HCT116 (cell line): ENCODE data around the gene APBB2. TPM values are rescaled to one million over a fixed set of nuclear protein-coding genes. Genes with fewer than 3 reads are reported as not detected.

Experiments used
- ATAC-seq: fragments of 200-7000 bp; cut with Tn5 transposase; 2 replicates; pipeline ENCODE4 v1.9.1; 2020; ENCODE audit warnings: mild to moderate bottlenecking, moderate library complexity
- BruUV-seq: library from RNA; stranded (reverse); fragments of 400-500 nt; replicated peaks from 2 replicates; lab custom pipeline; 2021; lab: Mats Ljungman, UMichigan
- CTCF ChIA-PET: fragments of 300-600 bp; sonication (Branson Sonifier 250); formaldehyde crosslinking; loops from one replicate; lab custom pipeline; 2021; ENCODE audit warnings: antibody characterized with exemption; lab: Charles Lee
- POLR2A ChIA-PET: fragments of 300-600, 350-600 bp; sonication (Branson Sonifier 250); formaldehyde crosslinking; loops from one replicate; lab custom pipeline; 2021; ENCODE audit warnings: antibody characterized with exemption; lab: Charles Lee
- RAD21 ChIA-PET, 2 experiments: fragments of 300-600 bp; sonication (Branson Sonifier 250); formaldehyde crosslinking; loops; one replicate each; lab custom pipeline; 2023; ENCODE audit warnings: low total read pairs in 2 of 2; ENCODE audit not compliant: uncharacterized antibody in 2 of 2, unreplicated experiment in 2 of 2, low non-redundant PET in 1 of 2; lab: Charles Lee
- DNase-seq: peaks from one replicate; pipeline ENCODE4 v3.0.0-alpha.2; 2010; ENCODE audit warnings: low read depth, low spot score
- H2AFZ ChIP-seq: fragments of 200-600 bp; shearing (Covaris generic), sonication (generic); 2 replicates; pipeline ENCODE4 v1.6.1; 2017; ENCODE audit warnings: low read depth, mixed run types, mixed read lengths, antibody characterized with exemption, low read length; ENCODE audit not compliant: poor library complexity, severe bottlenecking
- H3K27ac ChIP-seq: 2 replicates; pipeline ENCODE4 v1.5.1; 2012; ENCODE audit warnings: low read depth, low read length
- H3K27me3 ChIP-seq: fragments of 200-600 bp; sonication (generic); 2 replicates; pipeline ENCODE4 v1.6.1; 2016; ENCODE audit warnings: mixed run types, low read length, mixed read lengths; ENCODE audit not compliant: insufficient read depth
- H3K36me3 ChIP-seq, 2 experiments: fragments of 200-500 bp in 1 of 2; fragments of 200-600 bp in 1 of 2; sonication (Bioruptor generic) in 1 of 2; sonication (generic) in 1 of 2; 2 replicates each; pipeline versions ENCODE4 v1.5.1 to v1.6.1; 2014 to 2016; ENCODE audit warnings: low read length in 2 of 2, inconsistent platforms in 1 of 2, mixed read lengths in 1 of 2, mixed run types in 1 of 2; ENCODE audit not compliant: insufficient read depth in 2 of 2, control insufficient read depth in 1 of 2
- H3K4me1 ChIP-seq, 2 experiments: fragments of 200-600 bp in 1 of 2; sonication (generic) in 1 of 2; 2 replicates each; pipeline versions ENCODE4 v1.5.1 to v1.6.1; 2012 to 2017; ENCODE audit warnings: low read length in 2 of 2, inconsistent platforms in 1 of 2, mild to moderate bottlenecking in 1 of 2, mixed read lengths in 1 of 2, mixed run types in 1 of 2, moderate library complexity in 1 of 2; ENCODE audit not compliant: insufficient read depth in 2 of 2, control insufficient read depth in 1 of 2
- H3K4me2 ChIP-seq: fragments of 200-600 bp; sonication (generic); 2 replicates; pipeline ENCODE4 v1.6.1; 2017; ENCODE audit warnings: mixed run types, low read length, mixed read lengths
- H3K4me3 ChIP-seq, 2 experiments: fragments of 200-600 bp in 1 of 2; sonication (generic) in 1 of 2; replicated peaks in 1 of 2; 2 replicates each; pipeline ENCODE4 v1.5.1; 2011 to 2016; ENCODE audit warnings: low read length in 2 of 2, control low read depth in 1 of 2, low read depth in 1 of 2, mild to moderate bottlenecking in 1 of 2, mixed read lengths in 1 of 2, mixed run types in 1 of 2
- H3K79me2 ChIP-seq: fragments of 200-600 bp; sonication (generic); 2 replicates; pipeline ENCODE4 v1.6.1; 2017; ENCODE audit warnings: mild to moderate bottlenecking, mixed run types, low read length, moderate library complexity, mixed read lengths; ENCODE audit not compliant: insufficient read depth
- H3K9ac ChIP-seq: fragments of 200-600 bp; sonication (generic); 2 replicates; pipeline ENCODE4 v1.6.1; 2016; ENCODE audit warnings: low read length, mixed read lengths
- H3K9me2 ChIP-seq: fragments of 200-600 bp; sonication (generic), shearing (Covaris generic); 2 replicates; pipeline ENCODE4 v1.6.1; 2017; ENCODE audit warnings: mixed run types, mild to moderate bottlenecking, moderate library complexity; ENCODE audit not compliant: insufficient read depth
- H3K9me3 ChIP-seq, 2 experiments: fragments of 200-500 bp in 1 of 2; fragments of 200-600 bp in 1 of 2; sonication (Bioruptor generic) in 1 of 2; sonication (generic) in 1 of 2; 2 replicates each; pipeline ENCODE4 v1.6.1; 2014 to 2017; ENCODE audit warnings: low read length in 2 of 2, mixed read lengths in 2 of 2, inconsistent platforms in 1 of 2, low read depth in 1 of 2, mild to moderate bottlenecking in 1 of 2, mixed run types in 1 of 2, moderate library complexity in 1 of 2; ENCODE audit not compliant: control insufficient read depth in 1 of 2, insufficient read depth in 1 of 2
- H4K20me1 ChIP-seq: fragments of 200-600 bp; sonication (generic), shearing (Covaris generic); 2 replicates; pipeline ENCODE4 v1.6.1; 2017; ENCODE audit warnings: mixed run types, mild to moderate bottlenecking, moderate library complexity; ENCODE audit not compliant: insufficient read depth
- CBX3 ChIP-seq: IDR thresholded peaks from 2 replicates; pipeline ENCODE4 v1.6.1; 2012; ENCODE audit warnings: low read depth
- EZH2 ChIP-seq: fragments of 200-600 bp; sonication (generic); IDR thresholded peaks from 2 replicates; pipeline ENCODE4 v1.6.1; 2017; ENCODE audit warnings: antibody characterized with exemption, mixed run types
- POLR2A ChIP-seq: IDR thresholded peaks from 2 replicates; pipeline ENCODE4 v1.7.0; 2011; ENCODE audit warnings: borderline replicate concordance; ENCODE audit not compliant: insufficient read depth, insufficient read length; ENCODE audit errors: extremely low read depth
- SIN3A ChIP-seq: IDR thresholded peaks from 2 replicates; pipeline ENCODE4 v1.6.1; 2012; ENCODE audit warnings: low read depth
- SRF ChIP-seq: IDR thresholded peaks from 2 replicates; pipeline ENCODE4 v1.6.1; 2012; ENCODE audit warnings: low read depth
- ZNF274 ChIP-seq: fragments of 200-500 bp; sonication (Bioruptor generic); IDR thresholded peaks from 2 replicates; pipeline ENCODE4 v1.6.1; 2014; ENCODE audit warnings: mild to moderate bottlenecking, low read depth, low read length, inconsistent platforms
- intact Hi-C: fragments of 100-400 bp; cut with micrococcal nuclease; formaldehyde crosslinking; loops from 2 replicates; pipeline ENCODE4 v1.10.0; 2022
- total RNA-seq: library from RNA; stranded (reverse); gene quantifications from one replicate; pipeline ENCODE4 v1.2.1, GENCODE V29; 2021; ENCODE audit not compliant: unreplicated experiment
- TF ChIP-seq, protein P1 (sequence below): IDR thresholded peaks from 2 replicates; pipeline ENCODE4 v1.6.1; 2012
- TF ChIP-seq, protein P2 (sequence below): IDR thresholded peaks from 2 replicates; pipeline ENCODE4 v1.6.1; 2012; ENCODE audit warnings: low read depth
- TF ChIP-seq, protein P3 (sequence below): IDR thresholded peaks from 2 replicates; pipeline ENCODE4 v1.6.1; 2012
- TF ChIP-seq, protein P4 (sequence below), 3 experiments: fragments of 200-600 bp in 1 of 3; sonication (generic) in 1 of 3; IDR thresholded peaks in 2 of 3; conservative IDR thresholded peaks in 1 of 3; 2 replicates each; pipeline ENCODE4 v1.5.1; 2012 to 2017; ENCODE audit warnings: low read depth in 2 of 3, low read length in 2 of 3, antibody characterized with exemption in 1 of 3, borderline replicate concordance in 1 of 3, control low read depth in 1 of 3, mild to moderate bottlenecking in 1 of 3, mixed read lengths in 1 of 3, mixed run types in 1 of 3, moderate library complexity in 1 of 3; ENCODE audit not compliant: insufficient read depth in 1 of 3

APBB2 gene
- total RNA-seq, 1 experiment from 2014 or later: 72.5 TPM

DNA sequence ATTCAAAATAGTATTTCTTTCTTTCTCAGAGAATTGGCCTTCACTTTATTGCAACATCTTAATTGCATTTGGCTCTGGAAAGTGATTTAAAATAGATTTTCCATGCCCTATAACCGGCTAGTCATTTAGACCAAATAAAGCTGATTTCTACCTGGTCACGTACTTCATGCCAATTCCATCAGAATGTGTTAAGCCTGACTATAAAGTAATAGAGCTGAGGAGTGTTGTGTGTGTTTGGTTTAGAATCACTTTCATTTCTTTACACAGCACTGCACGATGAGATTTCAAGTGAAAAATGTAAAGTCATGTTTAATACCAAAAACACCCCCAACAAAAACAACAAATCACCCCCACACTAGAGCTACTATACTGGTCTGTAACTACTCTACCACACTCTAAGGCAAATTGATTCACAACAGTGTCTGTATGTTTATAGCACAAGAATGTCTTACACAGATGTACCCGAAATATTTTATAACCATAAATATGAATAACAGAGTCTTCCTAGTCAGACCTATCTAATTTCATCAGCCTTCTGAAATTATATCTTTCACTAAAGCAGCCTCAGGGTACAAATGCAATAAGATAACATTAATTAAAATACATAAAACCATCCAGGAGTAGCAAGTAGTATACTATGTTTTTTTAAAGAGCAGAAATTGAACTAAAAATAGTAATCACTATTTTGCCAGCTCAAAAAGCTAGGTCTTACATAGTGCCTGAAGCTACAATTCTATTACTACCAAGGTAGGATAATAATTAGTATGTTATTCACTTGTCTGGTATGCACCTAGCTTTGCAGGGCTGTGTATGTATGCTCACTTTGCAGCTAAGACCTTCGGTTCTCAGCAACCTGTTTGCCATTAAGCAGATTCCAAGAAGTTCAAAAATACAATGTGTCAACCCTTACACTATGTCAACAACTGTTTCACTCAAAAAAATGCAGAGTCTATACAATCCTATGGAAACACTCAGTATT, 28.4 kb downstream of the APBB2 start:
- ChIA-PET CTCF (interaction anchor here (1.2 kb wide), 1 partner anchor 9 kb away, joined by 3 read pairs; no protein-coding TSS in a partner anchor), RAD21 (no interaction called here), POLR2A (no interaction called here)
- ATAC-seq (0 out of 2 replicates have a peak, but pooled peaks have one; percentile 46), DNase-seq (no peak)
- H3K4me3 ChIP-seq: no peak overlapping the region
- no peaks in the 10 kb centered on the region for H3K9me3 ChIP-seq
- intact Hi-C loops: no loop called here
- H3K4me1 ChIP-seq: peaks cover 0 to 19% of the 10 kb centered on the region in 2 experiments; a peak in 1 of 4 replicates
- no peak overlapping the region for H2AFZ ChIP-seq
- no peaks in the 10 kb centered on the region for H3K27me3 ChIP-seq
- H4K20me1 ChIP-seq: peaks cover 11% of the 10 kb centered on the region; the same call in 1 of the 2 replicates
- peaks cover 100% of the 10 kb centered on the region for H3K79me2 ChIP-seq
- H3K4me2 ChIP-seq: peak overlapping the region; percentile 3; the same call in 1 of the 2 replicates
- no peak overlapping the region for H3K9ac ChIP-seq
- H3K36me3 ChIP-seq: no peaks in the 10 kb centered on the region
- TF ChIP-seq EZH2: no peak
- no peak for TF ChIP-seq SRF
- TF ChIP-seq SIN3A: no peak
- TF ChIP-seq, protein P1, sequence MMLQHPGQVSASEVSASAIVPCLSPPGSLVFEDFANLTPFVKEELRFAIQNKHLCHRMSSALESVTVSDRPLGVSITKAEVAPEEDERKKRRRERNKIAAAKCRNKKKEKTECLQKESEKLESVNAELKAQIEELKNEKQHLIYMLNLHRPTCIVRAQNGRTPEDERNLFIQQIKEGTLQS: no peak
- TF ChIP-seq, protein P2, sequence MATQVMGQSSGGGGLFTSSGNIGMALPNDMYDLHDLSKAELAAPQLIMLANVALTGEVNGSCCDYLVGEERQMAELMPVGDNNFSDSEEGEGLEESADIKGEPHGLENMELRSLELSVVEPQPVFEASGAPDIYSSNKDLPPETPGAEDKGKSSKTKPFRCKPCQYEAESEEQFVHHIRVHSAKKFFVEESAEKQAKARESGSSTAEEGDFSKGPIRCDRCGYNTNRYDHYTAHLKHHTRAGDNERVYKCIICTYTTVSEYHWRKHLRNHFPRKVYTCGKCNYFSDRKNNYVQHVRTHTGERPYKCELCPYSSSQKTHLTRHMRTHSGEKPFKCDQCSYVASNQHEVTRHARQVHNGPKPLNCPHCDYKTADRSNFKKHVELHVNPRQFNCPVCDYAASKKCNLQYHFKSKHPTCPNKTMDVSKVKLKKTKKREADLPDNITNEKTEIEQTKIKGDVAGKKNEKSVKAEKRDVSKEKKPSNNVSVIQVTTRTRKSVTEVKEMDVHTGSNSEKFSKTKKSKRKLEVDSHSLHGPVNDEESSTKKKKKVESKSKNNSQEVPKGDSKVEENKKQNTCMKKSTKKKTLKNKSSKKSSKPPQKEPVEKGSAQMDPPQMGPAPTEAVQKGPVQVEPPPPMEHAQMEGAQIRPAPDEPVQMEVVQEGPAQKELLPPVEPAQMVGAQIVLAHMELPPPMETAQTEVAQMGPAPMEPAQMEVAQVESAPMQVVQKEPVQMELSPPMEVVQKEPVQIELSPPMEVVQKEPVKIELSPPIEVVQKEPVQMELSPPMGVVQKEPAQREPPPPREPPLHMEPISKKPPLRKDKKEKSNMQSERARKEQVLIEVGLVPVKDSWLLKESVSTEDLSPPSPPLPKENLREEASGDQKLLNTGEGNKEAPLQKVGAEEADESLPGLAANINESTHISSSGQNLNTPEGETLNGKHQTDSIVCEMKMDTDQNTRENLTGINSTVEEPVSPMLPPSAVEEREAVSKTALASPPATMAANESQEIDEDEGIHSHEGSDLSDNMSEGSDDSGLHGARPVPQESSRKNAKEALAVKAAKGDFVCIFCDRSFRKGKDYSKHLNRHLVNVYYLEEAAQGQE: no peak
- TF ChIP-seq CBX3: no peak
- no peak for TF ChIP-seq ZNF274
- TF ChIP-seq POLR2A: no peak
- TF ChIP-seq, protein P3, sequence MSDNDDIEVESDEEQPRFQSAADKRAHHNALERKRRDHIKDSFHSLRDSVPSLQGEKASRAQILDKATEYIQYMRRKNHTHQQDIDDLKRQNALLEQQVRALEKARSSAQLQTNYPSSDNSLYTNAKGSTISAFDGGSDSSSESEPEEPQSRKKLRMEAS: no peak
- TF ChIP-seq, protein P4, sequence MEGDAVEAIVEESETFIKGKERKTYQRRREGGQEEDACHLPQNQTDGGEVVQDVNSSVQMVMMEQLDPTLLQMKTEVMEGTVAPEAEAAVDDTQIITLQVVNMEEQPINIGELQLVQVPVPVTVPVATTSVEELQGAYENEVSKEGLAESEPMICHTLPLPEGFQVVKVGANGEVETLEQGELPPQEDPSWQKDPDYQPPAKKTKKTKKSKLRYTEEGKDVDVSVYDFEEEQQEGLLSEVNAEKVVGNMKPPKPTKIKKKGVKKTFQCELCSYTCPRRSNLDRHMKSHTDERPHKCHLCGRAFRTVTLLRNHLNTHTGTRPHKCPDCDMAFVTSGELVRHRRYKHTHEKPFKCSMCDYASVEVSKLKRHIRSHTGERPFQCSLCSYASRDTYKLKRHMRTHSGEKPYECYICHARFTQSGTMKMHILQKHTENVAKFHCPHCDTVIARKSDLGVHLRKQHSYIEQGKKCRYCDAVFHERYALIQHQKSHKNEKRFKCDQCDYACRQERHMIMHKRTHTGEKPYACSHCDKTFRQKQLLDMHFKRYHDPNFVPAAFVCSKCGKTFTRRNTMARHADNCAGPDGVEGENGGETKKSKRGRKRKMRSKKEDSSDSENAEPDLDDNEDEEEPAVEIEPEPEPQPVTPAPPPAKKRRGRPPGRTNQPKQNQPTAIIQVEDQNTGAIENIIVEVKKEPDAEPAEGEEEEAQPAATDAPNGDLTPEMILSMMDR (IDR thresholded peaks at IDR 0.05 in 2 of 3, conservative IDR thresholded peaks at IDR 0.05 in 1 of 3; ENCODE audit: borderline replicate concordance in 1 of 3, insufficient read depth in 1 of 3, low read depth in 2 of 3, low read length in 2 of 3): no peak
- TF ChIP-seq, all 23 proteins: peak for 0
- Histone ChIP-seq H3K27ac (no peak overlapping the region), H3K9me2 (no peaks in the 10 kb centered on the region)
- no TSS peak for BruUV-seq
